Adrenal gland (tissue), 12 donors: ENCODE data around the gene PPM1L. TPM values are rescaled to one million over a fixed set of nuclear protein-coding genes. Genes with fewer than 3 reads are reported as not detected.

Experiments used
- DNase-seq, 7 donors: peaks; one replicate each; pipeline ENCODE4 v3.0.0-alpha.2; 2019 to 2020
- H3K27ac ChIP-seq, 5 donors: fragments of 200-600 bp; sonication (generic) in 4 of 5; 1 replicate in 3 of 5; 2 replicates in 2 of 5; pipeline versions ENCODE4 v1.5.1 to v1.8.0; 2016 to 2020; ENCODE audit warnings: mild to moderate bottlenecking in 1 of 5
- H3K27me3 ChIP-seq: fragments of 200-600 bp; 2 replicates; pipeline ENCODE4 v1.8.0; 2021
- H3K36me3 ChIP-seq, 2 donors: fragments of 200-600 bp; replicated peaks in 1 of 2; 1 replicate in 1 of 2; 2 replicates in 1 of 2; pipeline versions ENCODE4 v1.5.1 to v1.8.0; 2018 to 2022
- H3K4me1 ChIP-seq, 2 donors: fragments of 200-600 bp; replicated peaks in 1 of 2; 1 replicate in 1 of 2; 2 replicates in 1 of 2; pipeline versions ENCODE4 v1.5.1 to v1.8.0; 2018 to 2021
- H3K4me3 ChIP-seq, 4 donors: fragments of 200-600 bp; sonication (generic) in 3 of 4; one replicate each; pipeline ENCODE4 v1.5.1; 2016 to 2018
- H3K9me3 ChIP-seq, 3 donors: fragments of 200-600 bp; sonication (generic) in 1 of 3; replicated peaks in 1 of 3; 1 replicate in 2 of 3; 2 replicates in 1 of 3; pipeline versions ENCODE4 v1.5.1 to v1.8.0; 2016 to 2021
- CTCF ChIP-seq, 6 experiments: fragments of 450-650 bp in 4 of 6; fragments of 200-600 bp in 2 of 6; sonication (generic) in 1 of 6; IDR thresholded peaks; 1 replicate in 5 of 6; 2 replicates in 1 of 6; pipeline versions ENCODE4 v1.5.1 to v1.8.0; 2016 to 2021; ENCODE audit warnings: antibody characterized with exemption in 6 of 6, mild to moderate bottlenecking in 2 of 6, moderate library complexity in 1 of 6
- POLR2A ChIP-seq, 2 donors: fragments of 450-650 bp; IDR thresholded peaks; one replicate each; pipeline ENCODE4 v1.6.1; 2017; ENCODE audit warnings: antibody characterized with exemption in 2 of 2, mild to moderate bottlenecking in 2 of 2, moderate library complexity in 1 of 2
- WGBS, 4 donors: extraction: QIAGEN DNeasy Blood & Tissue Kit in 2 of 4; methylation state at CpG; one replicate each; pipeline versions ENCODE4 v1.1.5 to v1.1.7; 2013 to 2017; 5-methylcytosine and 5-hydroxymethylcytosine counted together
- intact Hi-C, 2 donors: fragments of 100-400 bp; cut with DNase I; formaldehyde crosslinking; loops; one replicate each; pipeline versions ENCODE4 v1.14.1 to v1.15.0; 2022 to 2023
- polyA plus RNA-seq, 3 donors: library from polyadenylated mRNA; stranded (reverse); fragments of 200-250 nt in 2 of 3; fragments of 350-450 nt in 1 of 3; fragmentation: Illumina TruSeq in 1 of 3; extraction: RNeasy Lipid Tissue Mini Kit (QIAGEN cat#74804) in 1 of 3; gene quantifications; one replicate each; pipeline ENCODE4 v1.2.3, GENCODE V29; 2013 to 2014
- total RNA-seq, 9 donors: library from RNA; depleted of rRNA in 4 of 9; stranded (reverse); fragments of >200 nt in 4 of 9; fragments of 120-200 nt in 1 of 9; fragmentation: NEBNext Ultra II Directional in 1 of 9; extraction: Animal tissue kit (Norgen Biotek cat#: 25700) in 1 of 9; gene quantifications; one replicate each; pipeline versions ENCODE4 v1.1.0 to v1.2.4, GENCODE V29; 2013 to 2023
- donor health status: healthy with polysubstance abuse.
- donor health status: Bipolar disorder and iron deficiency.
- donor health status: DM: yes; HTN: yes; CAD: no.
- donor health status: DM: no; HTN: no; CAD: no.
- donor health status: DM: no; HTN: no; CAD: no.
- donor health status: DM: yes; HTN: yes; CAD: no.

Gene PPM1L
- total and polyA plus RNA-seq, 12 donors, result 2.4 to 53.6 (median 35.0) TPM

DNA sequence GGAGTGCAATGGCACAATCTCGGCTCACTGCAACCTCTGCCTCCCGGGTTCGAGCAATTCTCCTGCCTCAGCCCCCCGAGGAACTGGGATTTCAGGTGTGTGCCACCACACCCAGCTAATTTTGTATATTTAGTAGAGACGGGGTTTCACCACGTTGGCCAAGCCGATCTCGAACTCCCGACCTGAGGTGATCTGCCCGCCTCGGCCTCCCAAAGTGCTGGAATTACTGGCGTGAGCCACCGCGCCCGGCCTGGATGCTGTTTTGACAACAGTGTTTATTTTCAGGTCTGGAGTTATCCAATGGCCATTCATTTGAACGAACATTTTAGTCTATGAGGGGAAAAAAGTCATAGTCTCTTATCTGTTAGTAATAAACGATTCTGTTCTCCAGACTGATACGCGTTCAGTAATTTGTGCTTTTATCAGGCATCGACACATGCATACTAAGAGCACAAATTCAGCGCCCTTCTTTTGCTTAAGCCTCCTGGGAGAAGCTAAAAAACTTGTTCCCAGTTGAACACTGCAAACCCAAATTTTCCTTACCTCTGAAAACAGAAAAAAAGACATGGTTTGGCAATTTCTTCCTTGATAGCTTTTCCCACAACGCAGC, 347.9 kb downstream of the PPM1L start:
- H3K36me3 ChIP-seq, result no peaks in the 10 kb centered on the region
- H3K9me3 ChIP-seq, result no peaks in the 10 kb centered on the region
- intact Hi-C loops, result no loop called here
- peak overlapping the region in 2 of 4 donors; percentile 76 to 80 for H3K4me3 ChIP-seq
- H3K27me3 ChIP-seq, result no peaks in the 10 kb centered on the region
- TF ChIP-seq POLR2A (IDR thresholded peaks at IDR 0.05) (no peak), CTCF (IDR thresholded peaks at IDR 0.05) (no peak)
- peak overlapping the region in 2 of 5 donors; percentile 73 to 84 for H3K27ac ChIP-seq
- no peaks in the 10 kb centered on the region for H3K4me1 ChIP-seq
- 89 to 93% (median 92%) methylated on average over 22 of the region's 22 CpGs for WGBS, 4 donors
- DNase-seq, result no peak

DNA sequence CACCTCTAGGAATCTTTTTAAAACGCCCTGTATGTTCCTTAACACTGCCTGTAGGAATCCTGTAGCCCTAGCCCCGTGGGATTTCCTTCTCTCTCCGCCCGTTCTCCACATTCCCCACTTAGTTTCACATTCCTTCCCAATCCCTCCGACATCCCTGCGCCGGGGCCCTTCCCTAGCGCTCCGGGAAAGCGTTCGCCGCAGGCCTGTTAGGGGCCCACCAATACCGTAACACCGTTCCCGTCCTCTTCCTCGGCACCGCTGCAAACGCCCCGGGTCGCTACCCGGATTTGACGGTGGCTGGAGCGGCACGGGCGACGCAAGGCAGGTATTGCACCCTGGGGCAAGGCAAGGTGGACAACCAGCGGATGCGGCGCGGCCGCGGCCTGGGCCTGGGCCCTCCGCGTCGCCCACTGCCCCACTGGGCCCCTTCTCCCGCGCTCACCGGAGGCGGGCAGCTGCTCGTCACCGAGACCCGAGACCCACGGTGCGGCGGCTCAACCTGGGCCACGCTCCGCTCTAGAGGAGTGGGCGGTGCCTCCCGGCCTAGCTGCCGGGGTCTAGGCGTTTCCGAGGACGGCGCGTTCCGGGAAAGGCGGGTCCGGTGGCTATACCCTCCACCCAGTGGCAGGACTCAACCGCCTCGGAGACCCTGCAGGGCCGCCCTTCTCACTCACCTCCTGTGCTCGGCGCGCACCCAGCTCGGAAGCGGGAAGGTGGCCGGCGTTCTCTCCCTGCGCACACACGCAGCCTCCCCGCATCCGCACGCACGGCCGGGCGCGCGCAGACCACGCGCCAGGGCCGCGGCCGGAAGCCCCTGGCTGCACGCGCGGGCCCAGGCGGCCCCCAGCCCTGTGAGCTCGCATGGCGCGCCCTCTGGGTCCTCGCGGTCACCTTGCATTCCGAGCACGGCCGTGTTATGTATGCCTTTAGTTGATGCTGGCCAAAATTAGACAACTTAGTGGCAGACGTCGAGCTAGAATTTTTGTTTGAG, 348.8 kb downstream of the PPM1L start, which contains the start of gene B3GALNT1:
B3GALNT1 (minus strand) TSS at position 789 of the 991 bp plus-strand sequence. CDS start 18,595 bp downstream, outside the sequence.
- TF ChIP-seq POLR2A (IDR thresholded peaks at IDR 0.05) (peak in 1 of 2 donors; percentile 22), CTCF (IDR thresholded peaks at IDR 0.05) (peak in 1 of 6 experiments; percentile 12)
- Histone ChIP-seq H3K27me3 (no peaks in the 10 kb centered on the region), H3K4me1 (no peaks in the 10 kb centered on the region), H3K9me3 (no peaks in the 10 kb centered on the region), H3K27ac (peak within 1 kb of the TSS in 4 of 5 donors; percentile 17 to 84 (median 74)), H3K4me3 (peak within 1 kb of the TSS; percentile 40 to 80 (median 78)), H3K36me3 (no peaks in the 10 kb centered on the region)
- WGBS, 4 donors, result 1 to 2% (median 1%) methylated on average over 39 to 97 of the region's 97 CpGs
- DNase-seq, result peak; percentile 32 to 61 (median 47)
- intact Hi-C loops, result no loop called here

GRCh38 chr3:161107311-161107710, 351.3 kb downstream of the PPM1L start:
- WGBS, 4 donors, result 91 to 97% (median 95%) methylated on average over 1 of the region's 1 CpG
- no peaks in the 10 kb centered on the region for H3K9me3 ChIP-seq
- no peak for TF ChIP-seq POLR2A (IDR thresholded peaks at IDR 0.05)
- TF ChIP-seq CTCF (IDR thresholded peaks at IDR 0.05), result no peak

DNA sequence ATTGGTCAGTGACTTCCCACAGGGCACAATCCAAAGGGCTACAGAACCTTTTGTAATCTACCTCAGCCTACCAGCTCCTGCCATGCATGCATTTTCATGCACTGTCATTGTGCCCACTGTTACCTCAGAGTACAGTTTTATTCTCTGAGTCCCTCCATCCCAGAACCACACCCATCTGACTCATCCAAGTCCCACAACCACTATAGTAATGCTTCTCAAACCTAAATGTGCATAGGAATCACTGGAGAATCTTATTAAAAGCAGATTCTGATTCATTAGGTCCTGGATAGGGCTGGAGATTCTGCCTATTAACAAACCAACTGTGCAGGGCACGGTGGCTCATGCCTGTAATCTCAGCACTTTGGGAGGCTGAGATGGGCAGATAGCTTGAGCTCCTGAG, 352.8 kb downstream of the PPM1L start:
- WGBS, 4 donors, result 96 to 100% (median 98%) methylated on average over 1 of the region's 1 CpG
- Histone ChIP-seq H3K4me1 (no peaks in the 10 kb centered on the region), H3K4me3 (no peak overlapping the region), H3K27me3 (no peaks in the 10 kb centered on the region), H3K27ac (no peak overlapping the region), H3K9me3 (no peaks in the 10 kb centered on the region), H3K36me3 (no peaks in the 10 kb centered on the region)
- DNase-seq, result no peak
- no peak for TF ChIP-seq POLR2A (IDR thresholded peaks at IDR 0.05)
- no peak for TF ChIP-seq CTCF (IDR thresholded peaks at IDR 0.05)
- intact Hi-C loops, result no loop called here

More at GRCh38 chr3:161107311-161107710, 351.3 kb downstream of the PPM1L start:
- intact Hi-C loops, result no loop called here
- Histone ChIP-seq H3K4me1 (no peaks in the 10 kb centered on the region), H3K4me3 (no peak overlapping the region), H3K27ac (no peak overlapping the region), H3K36me3 (no peaks in the 10 kb centered on the region), H3K27me3 (no peaks in the 10 kb centered on the region)
- DNase-seq, result no peak
